GM12891 (cell line): ENCODE results near the gene PSME3IP1.

Experiments
- POLR2A ChIP-seq: IDR thresholded peaks from 2 replicates; pipeline ENCODE4 v1.6.1; 2011; ENCODE audit warnings: low read depth, low read length, control low read depth
- POLR2AphosphoS5 ChIP-seq: IDR thresholded peaks from 2 replicates; pipeline ENCODE4 v1.6.1; 2011; ENCODE audit warnings: low read depth, low read length, control low read depth
- TAF1 ChIP-seq: IDR thresholded peaks from 2 replicates; pipeline ENCODE4 v1.6.1; 2011; ENCODE audit warnings: low read depth, low read length, control low read depth

DNA sequence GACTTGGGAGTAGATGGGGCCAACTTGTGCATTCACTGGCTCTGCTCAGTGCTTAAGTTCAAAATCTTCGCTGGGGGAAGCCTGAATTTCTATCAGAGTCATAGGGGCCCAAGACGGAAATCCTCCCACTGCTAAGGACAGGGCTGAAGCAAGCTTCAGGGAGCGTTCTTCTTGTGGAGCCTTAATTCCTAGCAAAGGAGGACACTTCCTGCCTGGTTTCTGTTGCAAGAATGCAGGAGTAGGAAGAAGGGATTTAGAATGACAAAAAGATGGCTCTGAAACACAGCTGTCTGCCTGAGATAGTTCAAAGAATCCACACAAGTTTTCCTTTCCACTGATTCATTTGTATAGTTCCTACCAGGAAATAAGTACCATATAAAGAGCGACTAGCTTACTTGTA is 26.4 kb downstream of the PSME3IP1 start:
- no peak for TF ChIP-seq TAF1
- TF ChIP-seq POLR2AphosphoS5 = no peak
- TF ChIP-seq POLR2A = no peak
